Choroid plexus epithelial cell (primary cell): ENCODE results near the gene TRAPPC11.

Source experiments
- DNase-seq: peaks from one replicate; pipeline ENCODE4 v3.0.0-alpha.2; 2010; ENCODE audit warnings: low read depth
- H3K4me3 ChIP-seq: 2 replicates; pipeline ENCODE4 v1.5.1; 2011; ENCODE audit warnings: low read depth, mild to moderate bottlenecking, control low read depth, low read length, moderate library complexity
- CTCF ChIP-seq: conservative IDR thresholded peaks from 2 replicates; pipeline ENCODE4 v1.5.1; 2011; ENCODE audit warnings: low read depth, mild to moderate bottlenecking, control low read depth, inconsistent platforms, low read length, moderate library complexity

The TRAPPC11 gene

GRCh38 chr4:183637461-183637860 lies 21.6 kb upstream of the TRAPPC11 start:
- no peak overlapping the region for H3K4me3 ChIP-seq
- DNase-seq: peak; percentile 53
- TF ChIP-seq CTCF: no peak

GRCh38 chr4:183638436-183638835 lies 20.7 kb upstream of the TRAPPC11 start:
- peak; percentile 47 for DNase-seq
- no peak for TF ChIP-seq CTCF

GRCh38 chr4:183639291-183639690 lies 19.8 kb upstream of the TRAPPC11 start:
- TF ChIP-seq CTCF: no peak
- DNase-seq: peak; percentile 31
- no peak overlapping the region for H3K4me3 ChIP-seq

More at GRCh38 chr4:183638436-183638835, 20.7 kb upstream of the TRAPPC11 start:
- H3K4me3 ChIP-seq: no peak overlapping the region

GRCh38 chr4:183645326-183645725 lies 13.8 kb upstream of the TRAPPC11 start:
- no peak overlapping the region for H3K4me3 ChIP-seq
- DNase-seq: no peak
- TF ChIP-seq CTCF: no peak

- peak; percentile 21 for DNase-seq
- peak overlapping the region; percentile 82 for H3K4me3 ChIP-seq
- no peak for TF ChIP-seq CTCF
These were observed 1.5 kb upstream of the TRAPPC11 start for GRCh38 chr4:183657564-183657963.

GRCh38 chr4:183658362-183659028 lies 598 bp upstream of the TRAPPC11 start:
- DNase-seq: peak; percentile 22
- H3K4me3 ChIP-seq: peak overlapping the region; percentile 82
- no peak for TF ChIP-seq CTCF

GRCh38 chr4:183659872-183660242 lies 764 bp downstream of the TRAPPC11 start:
- H3K4me3 ChIP-seq: peak overlapping the region; percentile 82

More at GRCh38 chr4:183659872-183660242, 764 bp downstream of the TRAPPC11 start:
- peak; percentile 10 for DNase-seq
- no peak for TF ChIP-seq CTCF
